Astrocyte (in vitro differentiated cells and primary cell): ENCODE measurements around the gene CPB2.

ENCODE experiments used
- EZH2 ChIP-seq: IDR thresholded peaks from 2 replicates; pipeline ENCODE4 v1.6.1; 2012; ENCODE audit warnings: mild to moderate bottlenecking, low read length, inconsistent platforms; ENCODE audit not compliant: insufficient read depth
- TF ChIP-seq, protein P1 (sequence below): IDR thresholded peaks from 2 replicates; pipeline ENCODE4 v1.5.1; 2011; ENCODE audit warnings: low read depth, mild to moderate bottlenecking, inconsistent platforms, low read length, moderate library complexity; ENCODE audit not compliant: insufficient read depth

GRCh38 chr13:46006688-46007452, 98.0 kb downstream of the CPB2 start:
- TF ChIP-seq EZH2 = no peak
- TF ChIP-seq, protein P1, sequence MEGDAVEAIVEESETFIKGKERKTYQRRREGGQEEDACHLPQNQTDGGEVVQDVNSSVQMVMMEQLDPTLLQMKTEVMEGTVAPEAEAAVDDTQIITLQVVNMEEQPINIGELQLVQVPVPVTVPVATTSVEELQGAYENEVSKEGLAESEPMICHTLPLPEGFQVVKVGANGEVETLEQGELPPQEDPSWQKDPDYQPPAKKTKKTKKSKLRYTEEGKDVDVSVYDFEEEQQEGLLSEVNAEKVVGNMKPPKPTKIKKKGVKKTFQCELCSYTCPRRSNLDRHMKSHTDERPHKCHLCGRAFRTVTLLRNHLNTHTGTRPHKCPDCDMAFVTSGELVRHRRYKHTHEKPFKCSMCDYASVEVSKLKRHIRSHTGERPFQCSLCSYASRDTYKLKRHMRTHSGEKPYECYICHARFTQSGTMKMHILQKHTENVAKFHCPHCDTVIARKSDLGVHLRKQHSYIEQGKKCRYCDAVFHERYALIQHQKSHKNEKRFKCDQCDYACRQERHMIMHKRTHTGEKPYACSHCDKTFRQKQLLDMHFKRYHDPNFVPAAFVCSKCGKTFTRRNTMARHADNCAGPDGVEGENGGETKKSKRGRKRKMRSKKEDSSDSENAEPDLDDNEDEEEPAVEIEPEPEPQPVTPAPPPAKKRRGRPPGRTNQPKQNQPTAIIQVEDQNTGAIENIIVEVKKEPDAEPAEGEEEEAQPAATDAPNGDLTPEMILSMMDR = no peak
